Loucy (cell line): ENCODE data around the gene POC1A.

Experiments used
- H2AFZ ChIP-seq: fragments of 200-600 bp; sonication (generic); 2 replicates; pipeline ENCODE4 v1.6.0; 2016; ENCODE audit warnings: antibody characterized with exemption, mild to moderate bottlenecking, low read length, moderate library complexity
- H3F3A ChIP-seq: fragments of 200-600 bp; 2 replicates; pipeline ENCODE4 v1.6.0; 2016; ENCODE audit warnings: antibody characterized with exemption, low read depth, mild to moderate bottlenecking
- H3K27me3 ChIP-seq: fragments of 200-600 bp; sonication (generic); 2 replicates; pipeline ENCODE4 v1.6.1; 2014; ENCODE audit warnings: low read length, mild to moderate bottlenecking; ENCODE audit not compliant: insufficient read depth, poor library complexity, severe bottlenecking
- H3K36me3 ChIP-seq: fragments of 200-600 bp; sonication (generic); 2 replicates; pipeline ENCODE4 v1.6.1; 2016; ENCODE audit warnings: low read length; ENCODE audit not compliant: insufficient read depth
- H3K4me1 ChIP-seq: fragments of 200-600 bp; sonication (generic); 2 replicates; pipeline ENCODE4 v1.5.1; 2014; ENCODE audit warnings: low read length, mild to moderate bottlenecking; ENCODE audit not compliant: insufficient read depth, poor library complexity, severe bottlenecking
- H3K4me2 ChIP-seq: fragments of 200-600 bp; sonication (generic); 2 replicates; pipeline ENCODE4 v1.6.0; 2014; ENCODE audit warnings: antibody characterized with exemption, low read length, low read depth, mild to moderate bottlenecking; ENCODE audit not compliant: poor library complexity, severe bottlenecking
- H3K4me3 ChIP-seq: fragments of 200-600 bp; sonication (generic); 2 replicates; pipeline ENCODE4 v1.5.1; 2014; ENCODE audit warnings: low read length, mild to moderate bottlenecking, mixed read lengths; ENCODE audit not compliant: poor library complexity, severe bottlenecking
- H3K79me2 ChIP-seq: fragments of 200-600 bp; sonication (generic); 2 replicates; pipeline ENCODE4 v1.6.1; 2014; ENCODE audit warnings: low read length; ENCODE audit not compliant: insufficient read depth
- H3K9ac ChIP-seq: fragments of 200-600 bp; sonication (generic); 2 replicates; pipeline ENCODE4 v1.6.0; 2014; ENCODE audit warnings: mild to moderate bottlenecking, low read depth, low read length, moderate library complexity; ENCODE audit not compliant: poor library complexity, severe bottlenecking
- H3K9me2 ChIP-seq: fragments of 200-600 bp; sonication (generic); replicated peaks from 2 replicates; pipeline ENCODE4 v1.6.1; 2016; ENCODE audit warnings: low read depth, low read length, mixed read lengths
- H3K9me3 ChIP-seq: fragments of 200-600 bp; sonication (generic); 2 replicates; pipeline ENCODE4 v1.6.1; 2014; ENCODE audit warnings: mild to moderate bottlenecking, antibody characterized with exemption, low read length, low read depth; ENCODE audit not compliant: insufficient read depth
- H4K20me1 ChIP-seq: fragments of 200-600 bp; sonication (generic); 2 replicates; pipeline ENCODE4 v1.6.0; 2014; ENCODE audit warnings: antibody characterized with exemption, low read length, mild to moderate bottlenecking; ENCODE audit not compliant: insufficient read depth, poor library complexity, severe bottlenecking
- EZH2phosphoT487 ChIP-seq: fragments of 200-600 bp; IDR thresholded peaks from 2 replicates; pipeline ENCODE4 v1.6.1; 2018; ENCODE audit warnings: antibody characterized with exemption, mild to moderate bottlenecking, moderate library complexity, borderline replicate concordance
- TF ChIP-seq, protein P1 (sequence below): fragments of 200-600 bp; sonication (generic); conservative IDR thresholded peaks from 2 replicates; pipeline ENCODE4 v1.5.1; 2014; ENCODE audit warnings: mild to moderate bottlenecking, antibody characterized with exemption, low read length

The POC1A gene

GRCh38 chr3:52061121-52061910, 92.9 kb downstream of the POC1A start:
- no peak overlapping the region for H2AFZ ChIP-seq
- no peaks in the 10 kb centered on the region for H3K9me2 ChIP-seq
- no peak for TF ChIP-seq EZH2phosphoT487
- TF ChIP-seq, protein P1, sequence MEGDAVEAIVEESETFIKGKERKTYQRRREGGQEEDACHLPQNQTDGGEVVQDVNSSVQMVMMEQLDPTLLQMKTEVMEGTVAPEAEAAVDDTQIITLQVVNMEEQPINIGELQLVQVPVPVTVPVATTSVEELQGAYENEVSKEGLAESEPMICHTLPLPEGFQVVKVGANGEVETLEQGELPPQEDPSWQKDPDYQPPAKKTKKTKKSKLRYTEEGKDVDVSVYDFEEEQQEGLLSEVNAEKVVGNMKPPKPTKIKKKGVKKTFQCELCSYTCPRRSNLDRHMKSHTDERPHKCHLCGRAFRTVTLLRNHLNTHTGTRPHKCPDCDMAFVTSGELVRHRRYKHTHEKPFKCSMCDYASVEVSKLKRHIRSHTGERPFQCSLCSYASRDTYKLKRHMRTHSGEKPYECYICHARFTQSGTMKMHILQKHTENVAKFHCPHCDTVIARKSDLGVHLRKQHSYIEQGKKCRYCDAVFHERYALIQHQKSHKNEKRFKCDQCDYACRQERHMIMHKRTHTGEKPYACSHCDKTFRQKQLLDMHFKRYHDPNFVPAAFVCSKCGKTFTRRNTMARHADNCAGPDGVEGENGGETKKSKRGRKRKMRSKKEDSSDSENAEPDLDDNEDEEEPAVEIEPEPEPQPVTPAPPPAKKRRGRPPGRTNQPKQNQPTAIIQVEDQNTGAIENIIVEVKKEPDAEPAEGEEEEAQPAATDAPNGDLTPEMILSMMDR = no peak
- no peaks in the 10 kb centered on the region for H3K36me3 ChIP-seq
- H3K9ac ChIP-seq = no peak overlapping the region
- H3F3A ChIP-seq = no peaks in the 10 kb centered on the region
- H3K4me3 ChIP-seq = no peak overlapping the region
- no peak overlapping the region for H3K4me2 ChIP-seq
- H3K9me3 ChIP-seq = no peaks in the 10 kb centered on the region
- no peaks in the 10 kb centered on the region for H4K20me1 ChIP-seq
- no peaks in the 10 kb centered on the region for H3K79me2 ChIP-seq
- peaks cover 7% of the 10 kb centered on the region for H3K4me1 ChIP-seq
- no peaks in the 10 kb centered on the region for H3K27me3 ChIP-seq

- TF ChIP-seq, protein P1 = no peak
- no peak for TF ChIP-seq EZH2phosphoT487
- H3K36me3 ChIP-seq = no peaks in the 10 kb centered on the region
- no peak overlapping the region for H3K9ac ChIP-seq
- peaks cover 7% of the 10 kb centered on the region for H3K4me1 ChIP-seq
- no peak overlapping the region for H3K4me3 ChIP-seq
- no peak overlapping the region for H3K4me2 ChIP-seq
- peaks cover 12% of the 10 kb centered on the region for H3K79me2 ChIP-seq
- H3K9me3 ChIP-seq = no peaks in the 10 kb centered on the region
- peaks cover 7% of the 10 kb centered on the region for H4K20me1 ChIP-seq
- H3K9me2 ChIP-seq = no peaks in the 10 kb centered on the region
- no peaks in the 10 kb centered on the region for H3F3A ChIP-seq
- H2AFZ ChIP-seq = no peak overlapping the region
- no peaks in the 10 kb centered on the region for H3K27me3 ChIP-seq
These were observed 94.4 kb downstream of the POC1A start for GRCh38 chr3:52059781-52060180.

- Histone ChIP-seq H3K27me3 (no peaks in the 10 kb centered on the region), H3K9ac (peak overlapping the region; percentile 40), H2AFZ (peak overlapping the region; percentile 73), H3K4me1 (peaks cover 25% of the 10 kb centered on the region), H3K4me2 (peak overlapping the region; percentile 74), H4K20me1 (peaks cover 24% of the 10 kb centered on the region), H3K4me3 (peak overlapping the region; percentile 66), H3K79me2 (peaks cover 24% of the 10 kb centered on the region), H3K9me2 (no peaks in the 10 kb centered on the region), H3K36me3 (no peaks in the 10 kb centered on the region), H3K9me3 (no peaks in the 10 kb centered on the region), H3F3A (peaks cover 5% of the 10 kb centered on the region; the same call in 1 of the 2 replicates)
- TF ChIP-seq, protein P1 = no peak
- no peak for TF ChIP-seq EZH2phosphoT487
These were observed 96.3 kb downstream of the POC1A start for GRCh38 chr3:52057812-52058495.
